Heart left ventricle (tissue), 16 donors: ENCODE measurements around the gene SYNGR2. TPM values are rescaled to one million over a fixed set of nuclear protein-coding genes. Genes with fewer than 3 reads are reported as not detected.

Experiments used
- ATAC-seq, 4 donors: fragments of 200-7000 bp; cut with Tn5 transposase; one replicate each; pipeline ENCODE4 v1.9.1; 2020 to 2022; ENCODE audit warnings: moderate library complexity in 4 of 4, mild to moderate bottlenecking in 3 of 4, moderate number of reproducible peaks in 1 of 4
- DNase-seq, 5 donors: peaks; one replicate each; pipeline ENCODE4 v3.0.0-alpha.2; 2020
- H3K27ac ChIP-seq, 12 donors: fragments of 200-600 bp; sonication (generic) in 4 of 12; one replicate each; pipeline versions ENCODE4 v1.5.0 to v1.8.0; 2016 to 2022; ENCODE audit warnings: mild to moderate bottlenecking in 2 of 12
- H3K27me3 ChIP-seq, 9 donors: fragments of 200-600 bp; sonication (generic) in 2 of 9; one replicate each; pipeline versions ENCODE4 v1.5.1 to v1.8.0; 2016 to 2022; ENCODE audit warnings: mild to moderate bottlenecking in 3 of 9
- H3K36me3 ChIP-seq, 9 donors: fragments of 200-600 bp; sonication (generic) in 2 of 9; one replicate each; pipeline versions ENCODE4 v1.5.0 to v1.8.0; 2018 to 2022; ENCODE audit warnings: mild to moderate bottlenecking in 2 of 9
- H3K4me1 ChIP-seq, 12 donors: fragments of 200-600 bp; sonication (generic) in 4 of 12; one replicate each; pipeline versions ENCODE4 v1.5.0 to v1.8.0; 2016 to 2022; ENCODE audit warnings: mild to moderate bottlenecking in 3 of 12
- H3K4me3 ChIP-seq, 12 donors: fragments of 200-600 bp; sonication (generic) in 4 of 12; one replicate each; pipeline versions ENCODE4 v1.5.0 to v1.8.0; 2017 to 2022; ENCODE audit warnings: mild to moderate bottlenecking in 9 of 12, moderate library complexity in 4 of 12
- H3K9me3 ChIP-seq, 12 donors: fragments of 200-600 bp; sonication (generic) in 4 of 12; one replicate each; pipeline versions ENCODE4 v1.5.0 to v1.8.0; 2016 to 2022; ENCODE audit warnings: mild to moderate bottlenecking in 1 of 12
- POLR2A ChIP-seq, 2 donors: fragments of 450-650 bp; IDR thresholded peaks; one replicate each; pipeline ENCODE4 v1.6.1; 2017; ENCODE audit warnings: antibody characterized with exemption in 2 of 2, mild to moderate bottlenecking in 2 of 2, moderate library complexity in 2 of 2
- WGBS, 4 donors: extraction: QIAGEN DNeasy Blood & Tissue Kit in 2 of 4; methylation state at CpG; one replicate each; pipeline versions ENCODE4 v1.1.5 to v1.1.7; 2013 to 2018; 5-methylcytosine and 5-hydroxymethylcytosine counted together
- intact Hi-C, 10 donors: fragments of 100-400 bp; cut with DNase I; formaldehyde crosslinking; loops; one replicate each; pipeline versions ENCODE4 v1.11.1 to v1.14.2; 2022
- polyA plus RNA-seq, 2 donors: library from polyadenylated mRNA; stranded (reverse); fragments of 200-250 nt; gene quantifications; one replicate each; pipeline ENCODE4 v1.2.3, GENCODE V29; 2013
- total RNA-seq, 9 donors: library from RNA; depleted of rRNA in 2 of 9; stranded (reverse); fragments of >200 nt in 2 of 9; fragmentation: NEBNext Ultra II Directional in 3 of 9; extraction: Animal tissue kit (Norgen Biotek cat#: 25700) in 3 of 9; gene quantifications; one replicate each; pipeline versions ENCODE4 v1.1.0 to v1.2.4, GENCODE V29; 2016 to 2023
- TF ChIP-seq, protein P1 (sequence below), 12 donors: fragments of 200-600 bp; sonication (generic) in 4 of 12; IDR thresholded peaks; one replicate each; pipeline versions ENCODE4 v1.5.0 to v1.8.0; 2018 to 2022; ENCODE audit warnings: antibody characterized with exemption in 12 of 12, mild to moderate bottlenecking in 5 of 12
- donor health status: ischemic (EF 13 %, LVEDD 7.1; RV severe dilation, severe dysfunction).
- donor health status: healthy with polysubstance abuse.
- donor health status: DM: no; HTN: yes; CAD: no.
- donor health status: DM: no; HTN: no; CAD: no.
- donor health status: ischemic (EF 25% LVEDD 6.9; RV normal size, moderate dysfunction).
- donor health status: ischemic (EF 25% LVEDD 5.7; RV mildly dilated, moderate dysfunction).
- donor health status: healthy.
- donor health status: DM: yes; HTN: yes; CAD: no.
- donor health status: ischemic (EF 35%, LVEDD 5.7; RV mildly dilated, moderate dysfunction).
- donor health status: nonischemic (EF 11% LVEDD 7.7; RV severe dilation, severe dysfunction).
- donor health status: DM: yes; HTN: yes; CAD: no.
- donor health status: PGD.
- donor health status: ischemic (EF 29% LVEDD 5.4; RV normal size, mild dysfunction).
- donor health status: nonischemic (EF 23%, LVEDD 6.1; RV moderate dilation, normal function).

The SYNGR2 gene
- total and polyA plus RNA-seq, 11 donors, result 99.5 to 268 (median 135) TPM

- intact Hi-C loops, result loop anchor here in 1 of 10 donors (10.0 kb wide), 1 partner anchor 65 kb away; no protein-coding TSS in a partner anchor
- no peak for TF ChIP-seq POLR2A (IDR thresholded peaks at IDR 0.05)
- TF ChIP-seq, protein P1, sequence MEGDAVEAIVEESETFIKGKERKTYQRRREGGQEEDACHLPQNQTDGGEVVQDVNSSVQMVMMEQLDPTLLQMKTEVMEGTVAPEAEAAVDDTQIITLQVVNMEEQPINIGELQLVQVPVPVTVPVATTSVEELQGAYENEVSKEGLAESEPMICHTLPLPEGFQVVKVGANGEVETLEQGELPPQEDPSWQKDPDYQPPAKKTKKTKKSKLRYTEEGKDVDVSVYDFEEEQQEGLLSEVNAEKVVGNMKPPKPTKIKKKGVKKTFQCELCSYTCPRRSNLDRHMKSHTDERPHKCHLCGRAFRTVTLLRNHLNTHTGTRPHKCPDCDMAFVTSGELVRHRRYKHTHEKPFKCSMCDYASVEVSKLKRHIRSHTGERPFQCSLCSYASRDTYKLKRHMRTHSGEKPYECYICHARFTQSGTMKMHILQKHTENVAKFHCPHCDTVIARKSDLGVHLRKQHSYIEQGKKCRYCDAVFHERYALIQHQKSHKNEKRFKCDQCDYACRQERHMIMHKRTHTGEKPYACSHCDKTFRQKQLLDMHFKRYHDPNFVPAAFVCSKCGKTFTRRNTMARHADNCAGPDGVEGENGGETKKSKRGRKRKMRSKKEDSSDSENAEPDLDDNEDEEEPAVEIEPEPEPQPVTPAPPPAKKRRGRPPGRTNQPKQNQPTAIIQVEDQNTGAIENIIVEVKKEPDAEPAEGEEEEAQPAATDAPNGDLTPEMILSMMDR (IDR thresholded peaks at IDR 0.05), result no peak
- peaks cover 0 to 12% (median under 1%) of the 10 kb centered on the region in 12 donors for H3K4me1 ChIP-seq
- H3K36me3 ChIP-seq, result peaks cover 0 to 4% (median 0%) of the 10 kb centered on the region in 9 donors
- DNase-seq (no peak), ATAC-seq (no peak)
- H3K27ac ChIP-seq, result no peak overlapping the region
- WGBS, 4 donors, result 88 to 92% (median 90%) methylated on average over 11 of the region's 11 CpGs
- H3K9me3 ChIP-seq, result no peaks in the 10 kb centered on the region
- H3K4me3 ChIP-seq, result no peak overlapping the region
- H3K27me3 ChIP-seq, result no peaks in the 10 kb centered on the region
These were observed 51.2 kb downstream of the SYNGR2 start for GRCh38 chr17:78219396-78220150.

Other genes with a start within 250 kb of the SYNGR2 start
- gene TNRC6C, start 209.9 kb upstream of the SYNGR2 start, total RNA-seq, result 10 to 100 TPM; 11.1 to 24.7 (median 21.4) TPM
- 10 to 100 TPM in 1 of 2 donors, 1 to 10 TPM in 1; 7.7 to 12.1 TPM for gene TNRC6C, start 209.9 kb upstream of the SYNGR2 start, polyA plus RNA-seq
- gene TMC6, start 39.8 kb upstream of the SYNGR2 start, total RNA-seq, result 100 to 1,000 TPM in 1 of 9 donors, 10 to 100 TPM in 8; 41.5 to 139 (median 71.4) TPM
- 10 to 100 TPM; 31.2 to 50.1 TPM for gene TMC6, start 39.8 kb upstream of the SYNGR2 start, polyA plus RNA-seq
- gene TMC8, start 37.8 kb upstream of the SYNGR2 start, total RNA-seq, result 10 to 100 TPM in 1 of 9 donors, 1 to 10 TPM in 5, under 1 TPM in 3; 0.81 to 21.6 (median 1.1) TPM
- gene TMC8, start 37.8 kb upstream of the SYNGR2 start, polyA plus RNA-seq, result 1 to 10 TPM; 1.2 to 1.8 TPM
- not detected for gene C17orf99, start 22.2 kb upstream of the SYNGR2 start, total RNA-seq
- gene C17orf99, start 22.2 kb upstream of the SYNGR2 start, polyA plus RNA-seq, result not detected
- 10 to 100 TPM in 1 of 9 donors, 1 to 10 TPM in 6, under 1 TPM in 2; 0.29 to 21.7 (median 1.2) TPM for gene TK1, start 18.5 kb downstream of the SYNGR2 start, total RNA-seq
- gene TK1, start 18.5 kb downstream of the SYNGR2 start, polyA plus RNA-seq, result 1 to 10 TPM in 1 of 2 donors, under 1 TPM in 1; 0.91 to 1.9 TPM
- gene AFMID, start 18.8 kb downstream of the SYNGR2 start, total RNA-seq, result 10 to 100 TPM; 12.8 to 86.6 (median 33.1) TPM
- gene AFMID, start 18.8 kb downstream of the SYNGR2 start, polyA plus RNA-seq, result 10 to 100 TPM; 17.4 to 24.8 TPM
- gene BIRC5, start 45.7 kb downstream of the SYNGR2 start, total RNA-seq, result 10 to 100 TPM in 1 of 9 donors, 1 to 10 TPM in 3, under 1 TPM in 3, not detected in 2; 0.50 to 10.9 (median 1.1) TPM
- under 1 TPM; 0.11 to 0.28 TPM for gene BIRC5, start 45.7 kb downstream of the SYNGR2 start, polyA plus RNA-seq
- not detected for gene TMEM235, start 63.0 kb downstream of the SYNGR2 start, total RNA-seq
- not detected for gene TMEM235, start 63.0 kb downstream of the SYNGR2 start, polyA plus RNA-seq
- 100 to 1,000 TPM in 1 of 9 donors, 10 to 100 TPM in 5, 1 to 10 TPM in 3; 4.6 to 134 (median 18.4) TPM for gene SOCS3, start 191.5 kb downstream of the SYNGR2 start, total RNA-seq
- gene SOCS3, start 191.5 kb downstream of the SYNGR2 start, polyA plus RNA-seq, result 10 to 100 TPM; 15.2 to 15.9 TPM
- gene PGS1, start 210.1 kb downstream of the SYNGR2 start, total RNA-seq, result 10 to 100 TPM; 14.2 to 32.8 (median 17.3) TPM
- gene PGS1, start 210.1 kb downstream of the SYNGR2 start, polyA plus RNA-seq, result 10 to 100 TPM; 11.9 to 24.6 TPM